ENCODE results near the gene TRPV5. TPM values are rescaled to one million over a fixed set of nuclear protein-coding genes. Genes with fewer than 3 reads are reported as not detected.

TRPV5 gene
- total RNA-seq, 4 donors from 2014 or later, result not detected

- no peaks in the 10 kb centered on the region for H3K4me1 ChIP-seq
- no peaks in the 10 kb centered on the region for H3K27me3 ChIP-seq
Measured at GRCh38 chr7:142956951-142957623, 23.5 kb upstream of the TRPV5 start.

GRCh38 chr7:142954680-142955268 lies 21.2 kb upstream of the TRPV5 start:
- no peak for DNase-seq
- no peak overlapping the region for H3K27ac ChIP-seq
- H3K4me3 ChIP-seq, result no peak overlapping the region
- no peak for TF ChIP-seq CTCF (IDR thresholded peaks at IDR 0.05 in 4 of 5, conservative IDR thresholded peaks at IDR 0.05 in 1 of 5)
- no peak for TF ChIP-seq POLR2A (IDR thresholded peaks at IDR 0.05)
- no peaks in the 10 kb centered on the region for H3K27me3 ChIP-seq
- in situ Hi-C loops (cut with MboI; ENCODE audit: low sequenced_read_pairs in 4 of 4), result no loop called here
- no peaks in the 10 kb centered on the region for H3K9me3 ChIP-seq
- no peaks in the 10 kb centered on the region for H3K36me3 ChIP-seq
- ATAC-seq, result no peak
- intact Hi-C loops (cut with DNase I; ENCODE audit: low total_unique reads), result no loop called here
- H3K4me1 ChIP-seq, result no peaks in the 10 kb centered on the region

More at GRCh38 chr7:142956951-142957623, 23.5 kb upstream of the TRPV5 start:
- Histone ChIP-seq H3K4me3 (no peak overlapping the region), H3K27ac (no peak overlapping the region), H3K36me3 (no peaks in the 10 kb centered on the region), H3K9me3 (no peaks in the 10 kb centered on the region)
- intact Hi-C loops (cut with DNase I; ENCODE audit: low total_unique reads), result no loop called here
- ATAC-seq, result no peak
- no peak for TF ChIP-seq POLR2A (IDR thresholded peaks at IDR 0.05)
- TF ChIP-seq CTCF (IDR thresholded peaks at IDR 0.05 in 4 of 5, conservative IDR thresholded peaks at IDR 0.05 in 1 of 5), result no peak
- DNase-seq, result no peak
- in situ Hi-C loops (cut with MboI; ENCODE audit: low sequenced_read_pairs in 4 of 4), result no loop called here

- H3K9me3 ChIP-seq, result no peaks in the 10 kb centered on the region
- TF ChIP-seq CTCF (IDR thresholded peaks at IDR 0.05 in 4 of 5, conservative IDR thresholded peaks at IDR 0.05 in 1 of 5) (no peak), POLR2A (IDR thresholded peaks at IDR 0.05) (no peak)
- H3K36me3 ChIP-seq, result no peaks in the 10 kb centered on the region
- no peaks in the 10 kb centered on the region for H3K27me3 ChIP-seq
- intact Hi-C loops (cut with DNase I; ENCODE audit: low total_unique reads), result no loop called here
- no peak for DNase-seq
- ATAC-seq, result no peak
- no peak overlapping the region for H3K27ac ChIP-seq
- in situ Hi-C loops (cut with MboI; ENCODE audit: low sequenced_read_pairs in 4 of 4), result no loop called here
- H3K4me1 ChIP-seq, result no peaks in the 10 kb centered on the region
- H3K4me3 ChIP-seq, result no peak overlapping the region
Measured at GRCh38 chr7:142950235-142950634, 16.7 kb upstream of the TRPV5 start.

- H3K9me3 ChIP-seq, result no peaks in the 10 kb centered on the region
- no peak overlapping the region for H3K27ac ChIP-seq
- in situ Hi-C loops (cut with MboI; ENCODE audit: low sequenced_read_pairs in 4 of 4) (no loop called here), intact Hi-C loops (cut with DNase I; ENCODE audit: low total_unique reads) (no loop called here)
- no peaks in the 10 kb centered on the region for H3K4me1 ChIP-seq
- H3K4me3 ChIP-seq, result no peak overlapping the region
- H3K27me3 ChIP-seq, result no peaks in the 10 kb centered on the region
- ATAC-seq (no peak), DNase-seq (no peak)
- no peaks in the 10 kb centered on the region for H3K36me3 ChIP-seq
- no peak for TF ChIP-seq POLR2A (IDR thresholded peaks at IDR 0.05)
- TF ChIP-seq CTCF (IDR thresholded peaks at IDR 0.05 in 4 of 5, conservative IDR thresholded peaks at IDR 0.05 in 1 of 5), result no peak
Measured at GRCh38 chr7:142948603-142949002, 15.1 kb upstream of the TRPV5 start.

All from gastrocnemius medialis (tissue), 4 donors.